Measurements from ENCODE around the gene PFN3.

GRCh38 chr5:177428574-177429217, 28.2 kb upstream of the PFN3 start:
- TF ChIP-seq CTCF (IDR thresholded peaks at IDR 0.05; ENCODE audit: low read depth, low read length, poor library complexity, severe bottlenecking) = no peak
- no peak for TF ChIP-seq EZH2phosphoT487 (IDR thresholded peaks at IDR 0.05; ENCODE audit: borderline replicate concordance, low read length)

All from DOHH2 (cell line).